GM18909 (cell line): ENCODE results near the gene DNM2.
A peak's percentile ranks its signal among the peaks of the same experiment; 100 is the strongest.
"Not testable (repeated sequence)": the region's sequence is repeated elsewhere in the genome, so short reads cannot be mapped to it uniquely, and the experiment has no call there.

Experiments used
- ATAC-seq: cut with Tn5 transposase; IDR thresholded peaks from one replicate; pipeline ENCODE4 v1.9.1; 2021; ENCODE audit warnings: mild to moderate bottlenecking; ENCODE audit not compliant: unreplicated experiment, poor library complexity

Gene DNM2

GRCh38 chr19:10854350-10855089 lies 136.6 kb downstream of the DNM2 start:
- ATAC-seq, result no peak

- no peak for ATAC-seq
Observed at GRCh38 chr19:10855879-10856522, 138.1 kb downstream of the DNM2 start.

- ATAC-seq, result not testable (repeated sequence)
Observed at GRCh38 chr19:10856899-10857298, 139.0 kb downstream of the DNM2 start.

GRCh38 chr19:10858204-10858828 lies 140.4 kb downstream of the DNM2 start:
- ATAC-seq, result no peak

GRCh38 chr19:10861103-10861651 lies 143.3 kb downstream of the DNM2 start:
- ATAC-seq, result no peak

- no peak for ATAC-seq
Observed at GRCh38 chr19:10862561-10863106, 144.8 kb downstream of the DNM2 start.

GRCh38 chr19:10863107-10863717 lies 145.3 kb downstream of the DNM2 start:
- ATAC-seq, result no peak

GRCh38 chr19:10864538-10864899 lies 146.6 kb downstream of the DNM2 start:
- ATAC-seq, result no peak

GRCh38 chr19:10866495-10866894 lies 148.6 kb downstream of the DNM2 start:
- ATAC-seq, result no peak

GRCh38 chr19:10868872-10869547 lies 151.1 kb downstream of the DNM2 start:
- no peak for ATAC-seq

- ATAC-seq, result not testable (repeated sequence)
Observed at GRCh38 chr19:10869872-10870311, 152.0 kb downstream of the DNM2 start.

GRCh38 chr19:10870501-10870954 lies 152.6 kb downstream of the DNM2 start:
- ATAC-seq, result no peak

- ATAC-seq, result peak; percentile 83
Observed at GRCh38 chr19:10870955-10871603, 153.2 kb downstream of the DNM2 start, which contains the start of gene CARM1. TSS of gene CARM1 (plus strand) at chr19:10871553. CDS start at chr19:10871703, 150 bp downstream.

GRCh38 chr19:10871711-10872545 lies 154.0 kb downstream of the DNM2 start:
- ATAC-seq, result peak; percentile 5

- no peak for ATAC-seq
Observed at GRCh38 chr19:10872546-10873107, 154.7 kb downstream of the DNM2 start.

- no peak for ATAC-seq
Observed at GRCh38 chr19:10874024-10874423, 156.1 kb downstream of the DNM2 start.

GRCh38 chr19:10876459-10877240 lies 158.8 kb downstream of the DNM2 start:
- peak; percentile 55 for ATAC-seq
